CD4-positive, alpha-beta T cell treated with Interleukin-21 for 1 hour (primary cell): Measurements from ENCODE around the gene KCNA5.

Experiments used
- DNase-seq: peaks from one replicate; pipeline ENCODE4 v3.0.0-alpha.2; 2020

Gene KCNA5

DNA sequence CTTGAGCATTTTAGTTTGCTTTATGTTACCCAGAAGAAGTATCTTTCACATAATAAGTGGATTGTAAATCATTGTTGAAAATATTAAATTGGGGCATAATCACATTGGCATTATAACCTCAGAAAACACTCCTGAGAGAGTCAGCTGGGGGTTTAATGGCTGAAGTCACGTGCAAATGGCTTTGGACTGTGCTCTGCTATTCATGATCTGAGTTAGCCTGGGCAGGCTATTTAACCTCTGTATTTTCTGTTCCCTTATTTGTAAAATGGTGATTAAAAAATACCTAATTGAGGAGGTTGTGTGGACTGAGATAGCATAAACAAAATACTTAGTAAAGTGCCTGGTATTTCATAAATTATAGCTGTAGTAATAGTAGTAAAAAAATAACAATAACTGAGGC lies 24.9 kb downstream of the KCNA5 start:
- DNase-seq = no peak

DNA sequence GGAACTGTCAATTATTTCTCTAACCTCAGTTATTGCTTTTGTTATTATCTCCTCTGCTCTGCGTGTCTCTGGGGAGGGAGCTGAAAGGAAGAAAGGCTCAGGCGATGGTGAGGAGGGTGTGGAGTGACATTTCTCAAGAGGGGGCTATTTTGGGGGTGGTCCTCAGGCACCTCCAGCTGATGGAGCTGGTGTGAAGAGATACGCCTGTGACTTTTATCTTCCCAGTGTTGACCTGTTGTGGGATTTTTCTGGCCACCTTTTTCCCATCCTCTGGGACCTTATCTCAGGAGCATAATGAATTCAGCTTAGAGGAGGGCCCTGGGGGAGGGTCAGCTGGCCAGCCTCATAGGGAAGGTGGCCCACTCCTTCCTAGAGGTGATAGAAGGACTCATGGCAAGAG lies 26.4 kb downstream of the KCNA5 start:
- DNase-seq = no peak

DNA sequence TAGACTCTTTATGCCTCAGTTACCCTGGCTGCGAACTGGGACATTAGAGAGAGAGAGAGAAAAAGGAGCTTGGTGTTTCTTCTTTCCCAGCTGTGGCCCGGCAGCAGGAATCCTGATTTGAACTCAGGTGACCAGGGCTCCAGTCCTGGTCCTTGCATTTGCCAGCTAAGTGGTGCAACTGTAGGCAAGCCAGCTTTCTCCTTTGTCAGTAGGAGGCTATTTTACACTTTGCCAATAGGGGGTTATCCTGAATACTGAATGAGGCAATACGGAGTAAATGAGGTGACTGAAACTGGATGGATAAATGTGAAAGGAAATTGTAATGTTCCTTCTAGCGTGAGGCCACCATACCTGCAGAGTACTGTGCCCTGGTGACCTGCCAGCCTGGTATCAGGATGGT lies 27.8 kb downstream of the KCNA5 start:
- no peak for DNase-seq

DNA sequence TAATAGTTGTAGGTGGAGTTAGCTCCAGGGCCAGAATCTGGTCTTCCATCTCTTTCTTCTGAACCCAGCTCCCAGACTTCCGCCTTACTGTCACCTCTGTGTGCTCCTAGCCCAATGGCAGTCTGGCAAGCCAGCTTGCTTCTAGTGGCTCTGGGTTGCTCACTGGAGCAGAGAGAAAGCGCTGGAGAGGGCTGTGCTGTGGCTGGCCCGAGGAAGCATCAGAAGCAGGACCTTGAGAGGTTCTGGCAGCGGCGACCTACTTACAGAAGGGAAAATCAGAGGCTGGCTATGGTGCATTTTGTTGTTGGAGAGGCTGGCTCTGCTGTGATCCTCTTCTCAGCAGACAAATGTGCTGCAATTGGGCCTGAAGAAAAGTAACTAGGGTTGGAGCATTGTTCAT lies 28.6 kb downstream of the KCNA5 start:
- DNase-seq = no peak

DNA sequence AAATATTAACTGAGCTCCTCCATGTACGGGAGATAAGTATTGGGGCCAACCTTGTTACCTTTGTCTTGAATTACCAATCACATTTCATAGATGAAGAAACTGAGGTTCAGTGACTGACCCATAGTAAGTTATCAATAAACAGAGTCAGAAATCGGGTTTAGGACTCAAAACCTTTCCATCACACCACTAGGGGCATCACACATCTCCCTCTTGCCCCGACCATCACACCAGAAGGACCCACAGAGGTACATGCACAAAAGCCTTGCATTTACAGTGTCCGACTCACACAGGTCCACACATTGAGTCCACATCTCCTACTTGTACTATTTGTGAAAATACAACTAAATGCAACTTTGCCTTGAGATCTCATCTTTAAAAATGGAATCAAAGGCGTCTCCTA lies 29.4 kb downstream of the KCNA5 start:
- no peak for DNase-seq

DNA sequence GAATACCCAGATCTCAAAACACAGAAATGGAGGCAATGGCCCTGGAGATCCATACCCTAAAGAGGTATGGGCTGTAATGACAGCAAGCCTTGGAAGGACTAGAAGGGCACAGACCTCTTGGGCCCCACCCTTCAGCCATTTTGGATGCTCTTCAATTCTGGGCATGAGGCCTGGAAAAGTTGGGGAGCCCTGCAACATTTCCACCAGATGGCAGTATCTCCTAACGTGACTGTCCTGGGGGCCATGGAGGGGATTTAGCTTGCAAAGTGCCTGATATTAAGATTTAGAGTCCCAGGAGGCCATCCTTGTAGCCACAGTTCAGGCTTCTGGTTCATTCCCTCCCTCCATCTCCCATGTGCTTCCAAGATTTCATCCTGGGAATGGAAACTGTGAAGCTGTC lies 30.2 kb downstream of the KCNA5 start:
- no peak for DNase-seq

DNA sequence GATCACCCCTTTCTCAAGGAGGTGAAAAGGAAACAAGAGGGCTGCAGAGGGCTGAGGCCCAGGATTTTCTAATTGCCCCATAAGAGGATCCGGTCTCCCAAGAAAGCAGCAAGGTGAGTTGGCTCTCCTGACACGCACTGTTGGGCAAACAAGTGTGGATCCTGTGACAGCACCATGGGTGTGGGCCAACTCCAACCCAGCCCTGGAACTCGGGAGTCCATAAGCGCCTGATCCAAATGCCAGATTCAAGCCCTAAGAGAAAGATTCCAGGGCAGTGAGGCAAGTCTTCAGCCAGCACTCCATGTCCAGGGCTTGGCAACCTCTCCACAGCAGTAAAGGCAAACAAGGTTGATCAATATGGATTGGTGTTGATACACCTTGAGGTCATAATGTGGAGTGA lies 33.1 kb downstream of the KCNA5 start:
- no peak for DNase-seq

DNA sequence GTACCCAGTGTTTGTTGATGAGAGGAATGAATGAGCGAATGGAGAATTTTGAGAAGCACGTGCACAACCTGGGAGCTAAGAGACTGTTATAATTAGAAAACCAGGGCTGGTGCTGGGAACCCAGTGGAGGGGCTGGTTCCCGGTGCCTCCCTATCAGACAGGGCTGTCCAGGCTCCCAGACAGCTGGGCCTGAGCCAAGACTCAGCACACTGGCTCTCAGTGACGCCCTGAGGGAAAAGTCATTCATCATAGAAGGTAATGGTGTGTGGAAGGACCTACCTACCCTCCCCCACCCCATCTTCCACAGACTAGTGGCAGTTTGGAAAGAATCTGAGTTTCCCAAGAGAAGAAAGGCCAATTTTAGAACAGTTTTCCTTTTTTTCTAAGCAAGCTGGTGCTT lies 34.7 kb downstream of the KCNA5 start:
- DNase-seq = no peak

DNA sequence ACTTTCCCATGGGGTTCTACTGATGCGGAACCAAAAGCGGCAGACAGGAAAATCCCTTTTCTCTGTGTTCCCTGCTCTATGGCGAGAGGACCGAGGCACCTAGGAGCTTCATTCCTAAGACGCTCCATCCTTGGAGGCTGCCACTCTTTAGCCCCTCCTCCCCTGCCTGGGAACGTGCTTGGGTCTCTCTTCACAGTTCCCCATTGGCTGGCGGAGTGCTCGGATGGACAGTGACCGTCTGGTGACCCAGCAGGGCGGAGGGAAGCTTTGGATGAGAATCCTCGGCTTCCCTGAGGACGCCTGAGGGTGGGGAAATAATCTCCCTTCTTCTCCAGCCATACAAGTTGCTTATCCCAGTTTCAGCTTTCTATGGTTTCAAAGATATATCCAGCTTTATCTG lies 37.3 kb downstream of the KCNA5 start:
- no peak for DNase-seq

DNA sequence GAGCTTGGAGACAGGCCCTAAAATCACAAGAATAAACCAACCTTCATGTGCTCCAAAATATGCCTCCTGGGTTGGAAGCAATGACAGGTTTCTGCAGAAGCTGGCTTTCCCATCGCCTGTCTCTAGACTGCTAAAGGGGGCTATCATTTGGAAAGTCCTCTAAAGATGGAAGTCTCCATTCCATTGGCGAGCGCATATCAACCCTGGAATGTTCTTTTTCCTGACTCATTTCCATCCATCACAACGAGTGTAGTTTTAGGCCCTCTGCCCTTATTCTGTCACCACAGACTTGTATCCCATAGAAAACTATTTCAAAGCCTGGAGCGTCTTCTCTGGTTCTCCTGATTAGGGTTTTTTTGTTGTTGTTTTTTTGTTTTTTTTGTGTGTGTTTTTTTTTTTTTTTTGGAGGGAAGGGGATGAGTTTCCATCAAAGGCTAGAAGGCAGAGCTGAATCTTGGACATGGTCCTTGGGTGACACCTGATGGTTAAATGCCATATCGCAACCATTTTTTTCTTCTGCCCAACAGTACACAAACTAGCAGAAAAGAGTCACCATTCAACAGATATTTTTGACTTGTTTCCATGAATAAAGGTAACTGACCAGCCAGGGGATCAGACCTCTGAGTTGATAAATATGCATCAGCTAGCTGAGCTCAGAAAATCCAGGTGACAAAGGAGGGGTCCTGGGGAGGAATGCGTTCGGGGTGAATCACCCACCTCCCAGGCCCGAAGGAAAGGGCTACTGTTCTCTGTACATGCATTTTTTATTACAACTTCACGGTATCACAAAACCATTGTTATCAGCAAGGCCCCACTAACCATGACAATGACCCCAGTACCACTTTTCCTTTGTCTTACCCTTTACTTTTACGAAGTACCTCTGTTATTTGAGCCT lies 40.5 kb downstream of the KCNA5 start:
- peak; percentile 22 for DNase-seq

DNA sequence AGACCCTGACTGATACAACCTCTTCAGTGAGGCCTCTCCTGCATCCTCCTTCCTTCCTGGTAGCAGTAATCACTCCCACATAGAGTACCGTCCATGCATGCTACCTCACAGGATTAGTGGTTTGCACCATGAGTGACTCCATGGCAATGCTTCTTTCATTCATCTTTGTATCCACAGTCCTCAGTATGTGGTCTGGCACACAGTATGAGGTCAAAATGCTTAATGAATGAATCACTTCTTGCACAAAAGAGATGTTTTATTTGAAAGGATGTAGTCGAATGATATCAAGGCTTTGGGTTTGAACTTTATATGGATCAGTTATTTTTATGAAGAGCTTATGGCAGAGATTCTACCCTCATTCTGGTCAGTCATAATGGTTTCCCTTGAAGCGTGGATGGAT lies 42.2 kb downstream of the KCNA5 start:
- DNase-seq = no peak

DNA sequence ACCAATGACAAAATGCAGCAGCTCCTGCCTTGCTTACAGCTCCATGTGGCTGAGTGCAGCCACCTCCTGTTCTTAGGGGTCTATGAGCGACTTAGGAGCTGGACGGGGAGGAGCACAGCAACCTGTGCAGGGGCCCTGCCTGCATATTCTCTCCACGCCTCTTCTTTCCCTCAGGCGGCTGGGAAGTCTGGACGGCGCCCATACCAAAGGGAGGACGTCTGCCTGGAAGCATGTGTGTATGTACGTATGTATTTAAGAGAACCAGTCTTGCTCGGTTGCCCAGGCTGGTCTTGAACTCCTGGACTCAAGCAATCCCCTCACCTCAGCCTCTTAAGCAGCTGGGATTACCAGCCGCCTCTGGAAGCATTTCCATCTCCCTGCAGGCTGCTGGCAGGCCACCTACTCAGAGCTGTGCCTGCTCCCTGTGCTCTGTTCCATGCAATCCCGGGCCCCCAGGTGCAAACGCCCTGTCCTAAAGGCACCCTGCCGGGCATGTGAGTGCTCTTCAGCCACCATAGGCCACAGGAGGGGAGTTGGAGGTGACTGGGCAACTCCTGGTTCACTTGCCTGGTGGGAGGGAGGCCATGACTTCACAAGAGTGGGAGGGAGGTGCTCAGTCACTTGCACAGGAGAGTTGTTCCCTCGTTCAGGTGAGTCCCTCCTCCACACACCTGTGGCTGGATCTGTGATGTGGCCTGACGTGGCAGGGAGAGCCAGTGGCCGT lies 44.3 kb downstream of the KCNA5 start:
- DNase-seq = no peak

DNA sequence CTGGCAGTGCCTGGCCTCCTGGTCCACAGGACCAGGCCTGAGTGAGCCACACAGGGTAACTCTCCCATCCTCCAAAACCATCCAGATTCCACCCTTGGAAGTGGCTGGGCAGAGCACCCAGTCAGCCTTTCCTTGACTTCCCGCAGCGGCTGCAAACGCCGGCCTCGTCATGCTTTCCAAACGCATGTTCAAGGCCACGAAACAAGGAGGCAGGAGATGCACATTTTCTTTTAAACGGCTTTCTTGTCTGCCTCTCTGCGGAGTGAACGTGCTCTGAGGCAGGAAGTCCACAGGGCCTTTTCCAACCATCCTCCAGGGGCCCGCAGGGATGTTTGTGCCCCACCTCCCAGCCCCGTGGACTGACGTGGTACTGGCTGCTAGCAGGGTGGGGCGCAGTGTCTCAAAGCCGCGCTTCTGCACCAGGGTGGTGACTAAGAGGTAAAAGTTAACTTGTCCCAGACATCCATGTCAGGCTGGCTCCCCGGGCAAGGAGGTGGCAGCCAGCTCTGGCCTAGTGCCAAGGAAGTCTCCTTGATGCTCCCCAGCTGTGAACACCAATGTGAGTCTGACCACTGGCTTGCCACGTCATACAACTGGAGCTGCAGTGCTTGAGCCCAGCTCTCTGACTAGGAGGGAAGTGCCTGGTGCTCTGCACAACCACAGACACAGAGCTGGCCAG lies 45.0 kb downstream of the KCNA5 start:
- no peak for DNase-seq

DNA sequence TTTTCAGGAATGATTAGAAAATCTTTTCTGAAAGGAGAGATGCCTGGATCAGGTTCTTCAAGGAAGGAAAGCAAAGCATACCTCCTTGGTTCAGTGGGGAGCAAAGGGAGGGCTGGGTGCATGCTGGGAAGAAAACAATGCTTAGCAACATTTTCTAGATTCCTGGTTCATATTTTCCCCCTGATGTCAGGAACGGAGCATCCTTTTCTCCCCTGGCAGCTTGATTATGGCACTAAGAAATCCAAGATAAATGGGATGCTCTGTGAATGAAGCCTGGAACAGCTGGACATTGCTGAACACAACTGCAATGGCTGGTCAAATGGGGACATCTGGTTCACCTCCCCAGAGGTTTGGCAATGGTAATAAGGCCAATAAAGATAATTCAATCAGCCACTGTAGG lies 50.9 kb downstream of the KCNA5 start:
- no peak for DNase-seq

DNA sequence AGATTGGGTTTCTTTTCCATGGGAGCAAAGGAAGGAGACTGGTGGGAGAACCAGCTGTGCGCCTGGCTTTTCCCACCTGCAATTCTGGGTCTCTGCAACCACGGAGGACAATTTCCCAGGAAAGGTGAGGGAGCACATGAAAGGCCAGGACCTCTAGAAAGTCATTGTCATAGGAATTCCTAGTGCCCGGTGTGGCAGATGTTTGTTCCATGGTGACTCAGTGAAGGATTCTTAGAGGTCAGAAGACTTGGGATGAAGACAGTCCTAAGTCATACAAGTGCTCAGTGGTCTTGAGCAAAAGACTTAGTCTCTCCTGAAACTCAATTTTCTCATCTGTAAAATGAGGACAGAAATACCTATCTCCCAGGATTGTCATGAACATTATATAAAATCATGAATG lies 51.3 kb downstream of the KCNA5 start:
- no peak for DNase-seq
